Fibroblast of skin of back (primary cell): ENCODE results near the gene SEC24C.
"Not testable (repeated sequence)": the region's sequence is repeated elsewhere in the genome, so short reads cannot be mapped to it uniquely, and the experiment has no call there.

ENCODE experiments used
- DNase-seq: peaks from one replicate; pipeline ENCODE4 v3.0.0-alpha.2; 2013

The SEC24C gene

DNA sequence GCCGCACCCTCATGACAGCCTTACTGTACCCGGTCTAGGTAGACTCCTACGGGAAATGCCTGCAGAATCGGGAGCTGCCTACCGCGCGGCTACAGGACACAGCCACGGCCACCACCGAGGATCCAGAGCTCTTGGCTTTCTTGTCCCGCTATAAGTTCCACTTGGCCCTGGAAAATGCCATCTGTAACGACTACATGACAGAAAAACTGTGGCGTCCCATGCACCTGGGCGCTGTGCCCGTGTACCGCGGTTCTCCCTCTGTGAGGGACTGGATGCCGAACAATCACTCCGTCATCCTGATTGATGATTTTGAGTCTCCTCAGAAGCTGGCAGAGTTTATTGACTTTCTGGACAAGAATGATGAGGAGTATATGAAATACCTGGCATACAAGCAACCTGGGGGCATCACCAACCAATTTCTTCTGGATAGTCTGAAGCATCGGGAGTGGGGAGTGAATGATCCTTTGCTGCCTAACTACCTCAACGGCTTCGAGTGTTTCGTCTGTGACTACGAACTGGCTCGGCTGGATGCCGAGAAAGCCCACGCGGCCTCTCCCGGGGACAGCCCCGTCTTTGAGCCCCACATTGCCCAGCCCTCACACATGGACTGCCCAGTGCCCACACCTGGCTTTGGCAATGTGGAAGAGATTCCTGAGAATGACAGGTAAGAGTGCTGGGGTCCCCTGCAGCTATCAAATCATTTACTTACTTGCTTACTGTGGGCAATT lies 29.1 kb downstream of the SEC24C start:
- peak; percentile 12 for DNase-seq

DNA sequence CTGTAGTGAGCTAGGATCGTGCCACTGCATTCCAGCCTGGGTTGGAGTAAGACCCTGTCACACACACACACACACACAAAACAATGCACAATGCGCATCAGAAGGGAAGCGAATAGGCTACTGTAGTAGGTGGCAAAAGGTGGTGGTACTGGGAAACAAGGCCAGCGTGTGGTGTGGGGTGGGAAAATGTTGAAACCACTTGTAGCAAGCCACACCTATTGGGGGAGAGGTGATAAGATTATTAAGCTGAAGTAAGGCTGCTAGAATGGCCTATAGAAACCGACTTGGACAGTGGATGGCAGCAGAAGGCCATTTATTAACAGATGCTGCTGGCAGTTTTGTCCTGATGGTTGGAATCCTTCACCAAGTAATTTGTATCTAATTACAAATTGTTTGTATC lies 30.5 kb downstream of the SEC24C start:
- peak; percentile 27 for DNase-seq

- DNase-seq: no peak
Measured at GRCh38 chr10:73779018-73779417, 34.8 kb downstream of the SEC24C start.

- no peak for DNase-seq
Measured at GRCh38 chr10:73779539-73780197, 35.5 kb downstream of the SEC24C start.

GRCh38 chr10:73780301-73780700 lies 36.1 kb downstream of the SEC24C start:
- DNase-seq: no peak

GRCh38 chr10:73780966-73781365 lies 36.8 kb downstream of the SEC24C start:
- DNase-seq: no peak

GRCh38 chr10:73781548-73781878 lies 37.3 kb downstream of the SEC24C start:
- no peak for DNase-seq

DNA sequence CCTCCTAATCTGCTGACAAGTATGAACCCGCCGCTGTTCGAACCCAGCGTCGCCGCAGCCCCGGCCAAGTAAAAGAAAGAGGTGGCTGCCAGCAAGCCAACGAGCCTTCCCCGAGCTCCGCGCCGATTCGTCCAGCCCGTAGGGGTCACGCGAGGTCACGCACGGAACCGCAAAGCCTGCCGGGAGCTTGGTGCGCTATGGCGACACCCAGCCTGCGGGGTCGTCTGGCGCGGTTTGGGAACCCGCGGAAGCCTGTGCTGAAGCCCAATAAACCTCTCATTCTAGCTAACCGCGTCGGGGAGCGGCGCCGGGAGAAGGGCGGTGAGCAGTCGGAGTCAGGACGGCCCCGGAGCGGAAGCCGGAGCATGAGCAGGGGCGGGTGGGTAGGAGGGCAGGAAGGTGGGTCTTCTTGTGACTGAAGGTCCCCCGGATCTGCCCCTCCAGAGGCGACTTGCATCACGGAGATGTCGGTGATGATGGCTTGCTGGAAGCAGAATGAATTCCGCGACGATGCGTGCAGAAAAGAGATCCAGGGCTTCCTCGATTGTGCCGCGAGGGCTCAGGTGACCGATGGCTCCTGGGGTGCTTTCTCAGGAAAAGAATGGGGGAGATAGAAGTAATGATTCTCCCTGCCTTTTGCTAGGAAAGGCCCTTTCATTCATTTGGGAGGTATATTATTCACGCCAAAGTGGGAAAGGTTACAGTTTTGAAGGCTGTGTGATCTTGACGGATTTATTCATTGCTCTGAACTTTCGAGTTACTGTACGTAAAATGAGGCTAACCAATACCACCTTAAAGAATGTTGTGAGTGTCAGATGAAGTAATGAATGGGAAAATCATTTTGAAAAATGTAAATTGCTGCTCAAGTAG lies 37.9 kb downstream of the SEC24C start, which contains the start of gene CHCHD1:
CHCHD1 (plus strand) TSS at position 170 of the 870 bp plus-strand sequence; CDS start at position 198, 28 bp downstream.
- DNase-seq: peak; percentile 85

DNA sequence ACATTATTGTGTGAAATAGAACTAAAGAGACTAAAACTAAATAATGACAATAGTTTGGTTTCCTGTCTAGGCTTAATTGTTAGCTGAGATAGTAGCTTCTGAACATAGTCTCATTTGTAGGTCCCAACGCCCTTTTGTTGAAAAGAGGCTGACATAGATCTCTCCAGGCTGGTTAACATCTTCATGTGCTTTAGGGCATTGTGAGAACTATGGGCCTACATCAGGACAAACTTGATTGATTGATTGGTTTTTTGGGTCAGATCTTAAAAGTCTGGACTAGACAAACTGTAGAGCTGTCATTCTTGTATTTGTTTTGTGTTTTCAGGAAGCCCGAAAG lies 38.5 kb downstream of the SEC24C start:
- DNase-seq: no peak

GRCh38 chr10:73785211-73785720 lies 41.1 kb downstream of the SEC24C start, which contains the start of gene ZSWIM8:
Gene ZSWIM8, plus strand, starts transcription at chr10:73785606. Its CDS starts 273 bp downstream, at chr10:73785879.
- peak; percentile 97 for DNase-seq

DNA sequence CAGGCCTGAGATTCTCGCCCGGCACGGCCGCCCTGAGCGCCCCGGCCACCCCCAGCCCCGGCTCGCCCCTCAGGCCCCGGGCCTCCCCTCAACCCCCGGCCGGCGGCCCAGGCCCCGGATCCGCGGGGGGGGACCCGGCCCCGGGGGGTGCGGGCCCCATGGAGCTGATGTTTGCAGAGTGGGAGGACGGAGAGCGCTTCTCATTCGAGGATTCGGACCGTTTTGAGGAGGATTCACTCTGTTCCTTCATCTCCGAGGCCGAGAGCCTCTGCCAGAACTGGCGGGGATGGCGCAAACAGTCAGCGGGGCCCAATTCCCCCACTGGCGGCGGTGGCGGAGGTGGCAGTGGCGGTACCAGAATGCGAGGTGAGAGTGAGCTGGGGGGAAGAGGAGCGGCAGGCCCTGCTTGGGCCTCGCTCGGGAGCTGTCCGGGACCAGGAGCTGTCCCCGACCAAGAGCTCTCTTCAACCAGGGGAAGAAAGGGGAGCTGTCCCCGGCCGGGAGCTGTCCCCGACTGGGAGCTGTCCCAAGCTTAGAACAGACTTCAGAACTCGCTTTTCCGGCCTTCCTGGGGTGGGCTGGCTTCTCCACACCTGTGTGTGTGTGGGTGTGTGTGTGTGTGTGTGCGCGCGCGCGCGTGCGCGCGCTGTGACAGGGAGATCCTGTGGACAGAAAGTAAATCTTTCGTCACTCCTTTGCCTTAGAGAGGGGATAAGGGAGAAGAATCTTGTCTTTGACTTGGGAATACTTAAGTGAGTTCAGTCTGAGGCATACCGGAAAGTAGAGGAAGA lies 41.7 kb downstream of the SEC24C start:
- peak; percentile 48 for DNase-seq

GRCh38 chr10:73786512-73786885 lies 42.3 kb downstream of the SEC24C start:
- no peak for DNase-seq

- DNase-seq: not testable (repeated sequence)
Measured at GRCh38 chr10:73787031-73787800, 43.0 kb downstream of the SEC24C start.

DNA sequence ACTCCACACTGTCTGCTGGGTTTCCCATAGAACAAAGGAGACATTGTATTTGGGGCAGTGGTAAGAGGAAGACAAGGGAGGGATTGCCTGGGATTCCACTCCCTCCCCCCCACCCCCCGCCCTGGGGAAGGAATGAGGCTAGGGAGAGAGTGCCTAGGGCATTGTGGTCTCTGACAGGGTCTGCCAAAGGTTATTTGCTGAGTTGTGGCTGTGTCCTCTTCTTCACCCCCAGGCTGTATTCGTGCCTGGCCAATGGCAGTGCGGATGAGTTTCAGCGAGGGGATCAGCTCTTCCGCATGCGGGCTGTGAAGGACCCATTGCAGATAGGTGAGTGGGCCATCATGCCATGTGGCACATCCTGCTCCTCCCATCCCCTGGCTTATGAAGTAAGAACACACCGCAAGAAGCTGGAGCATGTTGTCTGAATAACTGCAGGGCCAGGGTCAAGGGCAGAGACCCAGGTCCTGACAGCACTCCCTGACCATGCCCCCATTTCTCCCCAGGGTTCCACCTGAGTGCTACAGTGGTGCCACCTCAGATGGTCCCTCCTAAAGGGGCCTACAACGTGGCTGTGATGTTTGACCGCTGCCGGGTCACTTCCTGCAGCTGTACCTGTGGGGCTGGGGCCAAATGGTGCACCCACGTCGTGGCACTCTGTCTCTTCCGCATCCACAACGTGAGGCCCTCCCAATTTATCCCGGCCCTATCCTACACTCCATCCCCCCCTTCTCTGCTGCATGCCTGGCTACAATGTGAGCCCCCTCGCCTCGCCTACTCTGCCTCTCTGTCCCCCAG lies 44.9 kb downstream of the SEC24C start:
- DNase-seq: no peak

GRCh38 chr10:73789659-73790055 lies 45.5 kb downstream of the SEC24C start:
- no peak for DNase-seq

- no peak for DNase-seq
Measured at GRCh38 chr10:73790886-73791625, 46.9 kb downstream of the SEC24C start.

GRCh38 chr10:73791871-73792400 lies 47.8 kb downstream of the SEC24C start:
- DNase-seq: no peak

DNA sequence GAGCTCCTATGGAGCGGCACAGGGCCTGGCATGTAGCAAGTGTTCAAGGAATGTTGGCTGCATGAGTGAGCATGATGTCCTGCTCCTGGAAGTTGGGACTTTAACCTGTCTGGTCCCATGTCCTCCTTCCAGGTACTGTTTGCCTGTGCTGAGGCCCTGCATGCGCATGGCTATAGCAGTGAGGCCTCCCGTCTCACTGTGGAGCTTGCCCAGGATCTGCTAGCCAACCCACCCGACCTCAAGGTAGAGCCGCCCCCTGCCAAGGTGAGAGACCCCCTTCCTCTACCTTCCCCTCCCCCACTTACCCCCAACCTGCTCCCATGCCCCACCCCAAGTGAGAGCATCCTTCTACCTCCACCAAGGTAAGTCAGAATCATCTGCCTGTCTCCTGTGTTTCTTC lies 49.3 kb downstream of the SEC24C start:
- DNase-seq: no peak

DNA sequence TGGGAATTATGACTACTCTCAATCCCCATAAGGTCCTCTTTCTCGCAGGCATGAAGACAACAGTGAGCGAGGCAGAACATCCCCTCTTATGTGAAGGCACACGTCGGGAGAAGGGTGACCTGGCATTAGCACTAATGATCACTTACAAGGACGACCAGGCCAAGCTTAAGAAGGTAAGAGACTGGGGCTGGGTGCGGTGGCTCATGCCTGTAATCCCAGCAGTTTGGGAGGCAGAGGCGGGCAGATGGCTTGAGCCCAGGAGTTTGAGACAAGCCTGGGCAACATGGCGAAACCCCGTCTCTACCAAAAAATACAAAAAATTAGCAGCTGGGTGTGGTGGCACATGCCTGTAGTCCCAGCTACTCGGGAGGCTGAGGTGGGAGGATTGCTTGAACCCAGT lies 51.3 kb downstream of the SEC24C start:
- DNase-seq: not testable (repeated sequence)

DNA sequence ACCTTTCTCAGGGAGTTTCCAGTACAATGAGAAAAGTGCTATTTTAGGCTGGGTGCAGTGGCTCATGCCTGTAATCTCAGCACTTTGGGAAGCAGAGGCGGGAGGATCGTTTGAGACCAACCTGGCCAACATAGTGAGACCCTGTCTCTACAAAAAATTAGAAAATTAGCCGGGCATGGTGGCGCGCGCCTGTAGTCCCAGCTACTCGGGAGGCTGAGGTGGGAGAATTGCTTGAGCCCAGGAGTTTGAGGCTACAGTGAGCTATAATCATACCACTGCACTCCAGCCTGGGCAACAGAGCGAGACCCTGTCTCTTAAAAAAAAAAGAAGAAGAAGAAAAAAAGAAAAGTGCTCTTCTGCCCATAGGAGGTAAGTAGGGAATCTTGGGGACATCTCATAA lies 51.9 kb downstream of the SEC24C start:
- not testable (repeated sequence) for DNase-seq
